Fibroblast of lung (primary cell): ENCODE data around the gene CDH7. TPM values are rescaled to one million over a fixed set of nuclear protein-coding genes. Genes with fewer than 3 reads are reported as not detected.
A peak's percentile ranks its signal among the peaks of the same experiment; 100 is the strongest.

Source experiments
- DNase-seq, 2 donors: peaks; one replicate each; pipeline versions ENCODE4 v3.0.0 to v3.0.0-alpha.2; 2010; ENCODE audit warnings: low read depth in 2 of 2
- H2AFZ ChIP-seq: 2 replicates; pipeline ENCODE4 v1.5.1; 2012; ENCODE audit warnings: low read length, control low read depth, inconsistent platforms
- H3K27ac ChIP-seq: 2 replicates; pipeline ENCODE4 v1.5.1; 2011; ENCODE audit warnings: low read length, control low read depth; ENCODE audit not compliant: insufficient read depth
- H3K27me3 ChIP-seq: 2 replicates; pipeline ENCODE4 v1.5.1; 2011; ENCODE audit warnings: mild to moderate bottlenecking, low read length; ENCODE audit not compliant: control insufficient read depth, insufficient read depth
- H3K36me3 ChIP-seq: 2 replicates; pipeline ENCODE4 v1.5.1; 2011; ENCODE audit warnings: low read length; ENCODE audit not compliant: control insufficient read depth, insufficient read depth
- H3K4me1 ChIP-seq: 2 replicates; pipeline ENCODE4 v1.5.1; 2011; ENCODE audit warnings: low read length; ENCODE audit not compliant: control insufficient read depth, insufficient read depth; ENCODE audit errors: extremely low read depth
- H3K4me2 ChIP-seq: 2 replicates; pipeline ENCODE4 v1.5.1; 2011; ENCODE audit warnings: low read length, control low read depth; ENCODE audit not compliant: insufficient read depth; ENCODE audit errors: extremely low read depth
- H3K4me3 ChIP-seq, 4 experiments: fragments of 200-600 bp in 1 of 4; sonication (generic) in 1 of 4; replicated peaks in 1 of 4; 2 replicates each; pipeline ENCODE4 v1.5.1; 2011 to 2016; ENCODE audit warnings: low read length in 4 of 4, low read depth in 3 of 4, mild to moderate bottlenecking in 3 of 4, control low read depth in 2 of 4, inconsistent platforms in 1 of 4, mixed read lengths in 1 of 4; ENCODE audit not compliant: insufficient read depth in 1 of 4; ENCODE audit errors: control extremely low read depth in 1 of 4
- H3K79me2 ChIP-seq: 2 replicates; pipeline ENCODE4 v1.5.1; 2012; ENCODE audit warnings: mild to moderate bottlenecking, low read length, inconsistent platforms; ENCODE audit not compliant: control insufficient read depth, insufficient read depth
- H3K9ac ChIP-seq: 2 replicates; pipeline ENCODE4 v1.5.1; 2011; ENCODE audit warnings: mild to moderate bottlenecking, low read length, control low read depth; ENCODE audit not compliant: insufficient read depth
- H3K9me3 ChIP-seq: 2 replicates; pipeline ENCODE4 v1.5.1; 2012; ENCODE audit warnings: low read depth, low read length; ENCODE audit not compliant: control insufficient read depth, insufficient read depth
- H4K20me1 ChIP-seq: 2 replicates; pipeline ENCODE4 v1.5.1; 2011; ENCODE audit warnings: low read length; ENCODE audit not compliant: control insufficient read depth, insufficient read depth; ENCODE audit errors: extremely low read depth
- CTCF ChIP-seq, 2 donors: IDR thresholded peaks in 1 of 2; conservative IDR thresholded peaks in 1 of 2; 1 replicate in 1 of 2; 2 replicates in 1 of 2; pipeline ENCODE4 v1.5.1; 2011 to 2012; ENCODE audit warnings: low read length in 2 of 2, control low read depth in 1 of 2, inconsistent platforms in 1 of 2, low read depth in 1 of 2, mild to moderate bottlenecking in 1 of 2
- EZH2 ChIP-seq: IDR thresholded peaks from 2 replicates; pipeline ENCODE4 v1.5.1; 2012; ENCODE audit warnings: low read length, control low read depth, mild to moderate bottlenecking; ENCODE audit errors: missing control alignments
- polyA minus RNA-seq: library from RNA; depleted of rRNA, polyadenylated mRNA; stranded (reverse); fragments of >200 nt; gene quantifications from 2 replicates; pipeline ENCODE4 v1.2.3, GENCODE V29; 2011; ENCODE audit warnings: low replicate concordance
- polyA plus RNA-seq, 2 donors: library from polyadenylated mRNA; depleted of rRNA in 1 of 2; stranded (reverse) in 1 of 2; unstranded in 1 of 2; fragments of >200 nt; gene quantifications; 2 replicates each; pipeline ENCODE4 v1.2.1, GENCODE V29; 2011 to 2012; ENCODE audit warnings: missing spikeins in 1 of 2
- total RNA-seq: library from RNA; depleted of rRNA; stranded (reverse); fragments of >200 nt; gene quantifications from 2 replicates; pipeline ENCODE4 v1.2.1, GENCODE V29; 2014

Gene CDH7
- not detected in 2 replicates for total RNA-seq
- not detected in 2 replicates for polyA plus RNA-seq
- not detected in 2 replicates for polyA plus RNA-seq (2012)
- polyA minus RNA-seq, result not detected in 2 replicates

DNA sequence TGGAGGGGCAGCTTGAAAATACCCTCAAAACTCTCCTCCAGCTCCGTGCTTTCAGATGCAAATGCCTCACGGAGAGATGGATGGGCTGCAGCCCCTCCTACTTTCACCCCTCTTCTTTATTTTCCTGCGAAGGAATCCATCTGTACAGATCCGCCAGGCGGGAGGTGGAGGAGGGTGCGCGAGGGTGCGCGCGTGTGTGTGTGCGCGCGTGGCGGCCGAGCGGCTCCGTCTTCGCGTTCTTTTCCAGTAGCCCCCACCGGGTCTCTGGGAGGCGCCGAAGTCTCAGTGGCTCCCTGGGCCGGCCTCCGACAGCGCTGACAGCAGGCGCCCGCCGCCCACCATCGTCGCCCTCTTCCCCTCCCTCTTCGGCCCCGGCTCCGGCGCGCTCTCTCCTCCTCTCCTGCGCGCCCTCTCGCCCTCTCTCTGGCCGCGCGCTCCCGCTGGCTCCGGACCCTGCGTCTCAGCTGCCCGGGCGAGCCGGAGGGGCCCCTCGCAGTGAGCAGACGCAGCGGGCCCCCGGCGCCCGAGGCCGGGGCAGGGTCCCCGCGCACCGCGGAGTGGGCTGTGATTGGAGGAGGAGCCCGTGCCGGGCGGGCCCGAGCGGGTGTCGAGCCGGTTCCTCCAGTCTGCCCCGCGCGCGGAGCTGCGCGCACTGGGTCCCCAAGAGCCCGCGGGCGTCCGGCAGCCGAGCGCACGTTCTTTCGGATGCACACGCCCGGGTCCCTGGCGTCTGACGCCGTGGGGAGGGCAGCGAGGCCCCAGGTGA is at the start of gene CDH7:
Gene CDH7 (plus strand): TSS at position 624 of the 766 bp plus-strand sequence. CDS start 11,831 bp downstream, outside the sequence.
- H2AFZ ChIP-seq, result no peak within 1 kb of the TSS
- no peak for TF ChIP-seq CTCF (conservative IDR thresholded peaks at IDR 0.05 in 1 of 2, IDR thresholded peaks at IDR 0.05 in 1 of 2; ENCODE audit: low read depth in 1 of 2, low read length in 2 of 2)
- no peak within 1 kb of the TSS for H3K4me2 ChIP-seq

DNA sequence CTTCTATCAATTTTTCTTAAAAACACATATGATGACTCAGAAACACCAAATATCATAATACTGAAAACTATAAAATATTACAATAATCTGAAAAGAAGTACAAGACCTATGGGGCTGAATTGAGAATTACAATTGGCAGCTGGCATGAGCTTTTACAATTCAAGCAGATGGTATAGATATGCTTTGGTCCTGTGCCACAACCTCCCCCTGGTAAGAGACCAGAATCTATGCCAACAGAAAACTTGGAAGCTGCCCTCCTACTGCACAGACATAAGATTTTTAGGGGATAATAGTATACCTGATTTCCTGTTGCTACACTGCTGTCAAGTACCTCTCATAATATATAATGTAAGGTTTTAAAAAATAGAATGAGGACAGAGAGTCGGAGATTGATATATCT is 46.8 kb upstream of the CDH7 start:
- Histone ChIP-seq H4K20me1 (no peaks in the 10 kb centered on the region), H3K4me2 (no peak overlapping the region)

More for the DNA sequence above, at the start of gene CDH7:
- Histone ChIP-seq H3K4me1 (no peaks in the 10 kb centered on the region), H3K79me2 (no peaks in the 10 kb centered on the region), H3K9ac (no peak within 1 kb of the TSS), H3K36me3 (no peaks in the 10 kb centered on the region), H3K27ac (no peak within 1 kb of the TSS), H3K27me3 (no peaks in the 10 kb centered on the region), H4K20me1 (no peaks in the 10 kb centered on the region), H3K4me3 (no peak within 1 kb of the TSS), H3K9me3 (no peaks in the 10 kb centered on the region)
- peak in 1 of 2 donors; percentile 9 for DNase-seq

GRCh38 chr18:65706646-65707045 is 44.2 kb upstream of the CDH7 start:
- no peak for DNase-seq
- Histone ChIP-seq H3K4me1 (no peaks in the 10 kb centered on the region), H3K4me3 (no peak overlapping the region), H3K27me3 (no peaks in the 10 kb centered on the region), H3K9ac (no peak overlapping the region), H4K20me1 (no peaks in the 10 kb centered on the region), H3K27ac (no peak overlapping the region), H3K9me3 (no peaks in the 10 kb centered on the region), H3K79me2 (no peaks in the 10 kb centered on the region), H3K36me3 (no peaks in the 10 kb centered on the region), H3K4me2 (no peak overlapping the region), H2AFZ (no peak overlapping the region)
- no peak for TF ChIP-seq EZH2
- TF ChIP-seq CTCF (conservative IDR thresholded peaks at IDR 0.05 in 1 of 2, IDR thresholded peaks at IDR 0.05 in 1 of 2; ENCODE audit: low read depth in 1 of 2, low read length in 2 of 2), result no peak

More for the DNA sequence above, 46.8 kb upstream of the CDH7 start:
- no peaks in the 10 kb centered on the region for H3K36me3 ChIP-seq
- no peak for TF ChIP-seq CTCF (conservative IDR thresholded peaks at IDR 0.05 in 1 of 2, IDR thresholded peaks at IDR 0.05 in 1 of 2; ENCODE audit: low read depth in 1 of 2, low read length in 2 of 2)
- TF ChIP-seq EZH2, result no peak
- H3K9ac ChIP-seq, result no peak overlapping the region
- H3K4me3 ChIP-seq, result no peak overlapping the region
- no peak for DNase-seq
- no peak overlapping the region for H3K27ac ChIP-seq
- H3K27me3 ChIP-seq, result no peaks in the 10 kb centered on the region
- H3K79me2 ChIP-seq, result no peaks in the 10 kb centered on the region
- H3K4me1 ChIP-seq, result no peaks in the 10 kb centered on the region
- H3K9me3 ChIP-seq, result no peaks in the 10 kb centered on the region
- no peak overlapping the region for H2AFZ ChIP-seq
